H9 (cell line): ENCODE measurements around the gene CAT. TPM values are rescaled to one million over a fixed set of nuclear protein-coding genes. Genes with fewer than 3 reads are reported as not detected.

ENCODE experiments used
- DNase-seq: peaks from one replicate; pipeline ENCODE4 v3.0.0-alpha.2; 2017
- H2AFZ ChIP-seq: one replicate; pipeline ENCODE4 v1.6.1; 2013; ENCODE audit warnings: mild to moderate bottlenecking, low read length, control low read depth, moderate library complexity
- H2AK5ac ChIP-seq: 2 replicates; pipeline ENCODE4 v1.6.1; 2013; ENCODE audit warnings: low read length, control low read depth, mixed read lengths; ENCODE audit not compliant: insufficient read length
- H2BK120ac ChIP-seq: one replicate; pipeline ENCODE4 v1.6.1; 2013; ENCODE audit warnings: low read depth, mild to moderate bottlenecking, low read length, control low read depth, inconsistent platforms; ENCODE audit not compliant: poor library complexity, severe bottlenecking
- H2BK12ac ChIP-seq: 2 replicates; pipeline ENCODE4 v1.6.1; 2013; ENCODE audit warnings: low read length, control low read depth, mixed read lengths, low read depth; ENCODE audit not compliant: insufficient read length
- H2BK15ac ChIP-seq: 2 replicates; pipeline ENCODE4 v1.6.1; 2013; ENCODE audit warnings: low read depth, low read length, control low read depth
- H2BK20ac ChIP-seq: one replicate; pipeline ENCODE4 v1.6.1; 2013; ENCODE audit warnings: low read depth, mild to moderate bottlenecking, low read length, control low read depth, inconsistent platforms; ENCODE audit not compliant: poor library complexity, severe bottlenecking
- H2BK5ac ChIP-seq: 2 replicates; pipeline ENCODE4 v1.6.1; 2013; ENCODE audit warnings: low read length, control low read depth, mixed read lengths; ENCODE audit not compliant: insufficient read length
- H3K14ac ChIP-seq: 2 replicates; pipeline ENCODE4 v1.6.1; 2013; ENCODE audit warnings: low read length, control low read depth; ENCODE audit not compliant: insufficient read depth
- H3K18ac ChIP-seq: 2 replicates; pipeline ENCODE4 v1.6.1; 2013; ENCODE audit warnings: low read depth, mild to moderate bottlenecking, mixed read lengths, low read length, control low read depth; ENCODE audit not compliant: insufficient read length
- H3K23ac ChIP-seq: 2 replicates; pipeline ENCODE4 v1.6.1; 2013; ENCODE audit warnings: low read length, control low read depth, mixed read lengths, low read depth; ENCODE audit not compliant: insufficient read length
- H3K23me2 ChIP-seq: 2 replicates; pipeline ENCODE4 v1.6.1; 2013; ENCODE audit warnings: low read depth, mild to moderate bottlenecking, mixed read lengths, low read length, control low read depth; ENCODE audit not compliant: insufficient read length, poor library complexity, severe bottlenecking
- H3K27ac ChIP-seq: 2 replicates; pipeline ENCODE4 v1.5.1; 2013; ENCODE audit warnings: low read length, control low read depth, mixed read lengths, low read depth; ENCODE audit not compliant: insufficient read length
- H3K27me3 ChIP-seq: 2 replicates; pipeline ENCODE4 v1.6.1; 2013; ENCODE audit warnings: low read length, control low read depth, inconsistent platforms; ENCODE audit not compliant: insufficient read depth
- H3K4ac ChIP-seq: 2 replicates; pipeline ENCODE4 v1.6.1; 2013; ENCODE audit warnings: low read depth, mild to moderate bottlenecking, control low read depth, inconsistent platforms, low read length, moderate library complexity
- H3K4me1 ChIP-seq: 2 replicates; pipeline ENCODE4 v1.6.1; 2013; ENCODE audit warnings: low read length, control low read depth, inconsistent platforms; ENCODE audit not compliant: insufficient read depth
- H3K4me2 ChIP-seq: 2 replicates; pipeline ENCODE4 v1.6.1; 2013; ENCODE audit warnings: low read length, control low read depth, mixed read lengths; ENCODE audit not compliant: insufficient read length, insufficient read depth
- H3K56ac ChIP-seq: 2 replicates; pipeline ENCODE4 v1.6.1; 2013; ENCODE audit warnings: low read depth, mild to moderate bottlenecking, mixed read lengths, low read length, control low read depth; ENCODE audit not compliant: insufficient read length
- H3K79me1 ChIP-seq: 2 replicates; pipeline ENCODE4 v1.6.1; 2013; ENCODE audit warnings: low read depth, mild to moderate bottlenecking, moderate library complexity, low read length, control low read depth, inconsistent platforms; ENCODE audit not compliant: insufficient read depth, poor library complexity, severe bottlenecking
- H3K79me2 ChIP-seq: 2 replicates; pipeline ENCODE4 v1.6.1; 2013; ENCODE audit warnings: low read length, control low read depth, inconsistent platforms; ENCODE audit not compliant: insufficient read depth
- H3K9ac ChIP-seq: 2 replicates; pipeline ENCODE4 v1.6.1; 2013; ENCODE audit warnings: low read length, control low read depth, mixed read lengths; ENCODE audit not compliant: insufficient read length; ENCODE audit errors: extremely low read depth
- H3K9me3 ChIP-seq: one replicate; pipeline ENCODE4 v1.6.1; 2013; ENCODE audit warnings: low read depth, low read length, inconsistent platforms; ENCODE audit not compliant: control insufficient read depth
- H3T11ph ChIP-seq: one replicate; pipeline ENCODE4 v1.6.1; 2013; ENCODE audit warnings: mild to moderate bottlenecking, low read length, control low read depth, inconsistent platforms
- H4K20me1 ChIP-seq: one replicate; pipeline ENCODE4 v1.6.1; 2013; ENCODE audit not compliant: control insufficient read depth, insufficient read length, insufficient read depth
- H4K5ac ChIP-seq: 2 replicates; pipeline ENCODE4 v1.6.1; 2013; ENCODE audit warnings: low read depth, mild to moderate bottlenecking, mixed read lengths, low read length, control low read depth; ENCODE audit not compliant: insufficient read length
- H4K8ac ChIP-seq: replicated peaks from 2 replicates; pipeline ENCODE4 v1.6.1; 2013; ENCODE audit warnings: low read length, control low read depth, mixed read lengths, low read depth; ENCODE audit not compliant: insufficient read length
- H4K91ac ChIP-seq: 2 replicates; pipeline ENCODE4 v1.6.1; 2013; ENCODE audit warnings: low read depth, mild to moderate bottlenecking, moderate library complexity, mixed read lengths, low read length, control low read depth; ENCODE audit not compliant: insufficient read length
- H3K27ac Mint-ChIP-seq, 3 experiments: 2 replicates in 2 of 3; 3 replicates in 1 of 3; pipeline ENCODE4 v1.8.0; 2020 to 2021; ENCODE audit warnings: mixed read lengths in 3 of 3, mild to moderate bottlenecking in 1 of 3, moderate library complexity in 1 of 3
- H3K27me3 Mint-ChIP-seq: 2 replicates; pipeline ENCODE4 v1.8.0; 2021; ENCODE audit warnings: low read depth, mild to moderate bottlenecking, moderate library complexity, mixed read lengths
- H3K36me3 Mint-ChIP-seq, 3 experiments: 2 replicates in 2 of 3; 3 replicates in 1 of 3; pipeline ENCODE4 v1.8.0; 2020 to 2021; ENCODE audit warnings: low read depth in 3 of 3, mixed read lengths in 3 of 3; ENCODE audit not compliant: insufficient read depth in 1 of 3
- H3K4me1 Mint-ChIP-seq, 2 experiments: 2 replicates each; pipeline ENCODE4 v1.8.0; 2020; ENCODE audit warnings: mixed read lengths in 2 of 2
- H3K4me3 Mint-ChIP-seq, 2 experiments: 2 replicates in 1 of 2; 3 replicates in 1 of 2; pipeline ENCODE4 v1.8.0; 2020 to 2021; ENCODE audit warnings: mild to moderate bottlenecking in 2 of 2, mixed read lengths in 2 of 2, moderate library complexity in 1 of 2
- H3K9me3 Mint-ChIP-seq, 2 experiments: 2 replicates in 1 of 2; 3 replicates in 1 of 2; pipeline ENCODE4 v1.8.0; 2020; ENCODE audit warnings: mild to moderate bottlenecking in 2 of 2, mixed read lengths in 2 of 2, moderate library complexity in 1 of 2
- WGBS: extraction: QIAGEN DNeasy Blood & Tissue Kit; methylation state at CpG from one replicate; pipeline ENCODE4 v1.1.7; 2013; ENCODE audit warnings: missing lambda C conversion rate, low lambda C conversion rate, mixed read lengths; ENCODE audit not compliant: insufficient read length; ENCODE audit errors: extremely low coverage; 5-methylcytosine and 5-hydroxymethylcytosine counted together
- total RNA-seq: library from RNA; stranded (reverse); gene quantifications from 2 replicates; pipeline ENCODE4 v1.2.1, GENCODE V29; 2021
- TF ChIP-seq, protein P1 (sequence below): fragments of 200-600 bp; sonication (generic); conservative IDR thresholded peaks from 3 replicates; pipeline ENCODE4 v1.8.0; 2021; ENCODE audit warnings: antibody characterized with exemption, mild to moderate bottlenecking

Gene CAT
- total RNA-seq, 1 experiment from 2014 or later, result 9.9 TPM

DNA sequence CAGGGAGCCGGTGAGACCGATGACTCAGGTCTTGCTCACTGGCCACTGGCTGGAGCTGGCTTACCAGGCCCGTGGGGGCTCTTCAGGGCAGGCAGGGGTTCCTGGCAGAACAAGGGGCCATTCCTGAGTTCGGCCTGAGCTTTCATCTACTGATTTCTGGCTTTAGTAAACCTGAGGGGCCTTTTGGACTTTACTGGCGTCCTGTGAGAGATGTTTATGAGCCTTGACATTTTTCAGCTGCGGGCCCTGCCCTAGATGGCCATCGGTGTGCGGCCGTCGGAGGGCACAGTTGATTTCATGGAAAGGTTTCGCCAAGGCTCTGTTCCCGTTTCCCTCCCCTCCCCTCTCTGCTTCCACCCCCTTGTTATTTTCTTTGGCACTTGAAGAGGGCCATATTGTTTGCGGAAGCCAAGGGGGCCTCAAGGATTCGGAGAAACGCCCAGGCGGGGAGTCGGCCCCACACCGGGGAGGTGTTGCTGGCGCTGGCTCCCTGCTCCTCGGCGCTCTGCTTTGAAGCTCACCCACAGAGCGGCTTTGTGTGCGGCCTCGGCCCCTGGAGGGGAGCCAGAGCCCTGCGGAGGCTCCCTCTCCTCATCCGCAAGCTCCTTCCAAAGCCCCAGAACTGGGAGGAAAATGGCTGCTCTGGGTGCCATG is 57.1 kb downstream of the CAT start:
- Histone ChIP-seq H3K14ac (no peak overlapping the region), H3K9me3 (no peaks in the 10 kb centered on the region), H4K5ac (no peak overlapping the region), H3K9ac (no peak overlapping the region), H2BK20ac (no peak overlapping the region), H3K18ac (no peak overlapping the region), H2AFZ (no peak overlapping the region), H3K4ac (no peak overlapping the region), H2BK120ac (no peak overlapping the region), H4K20me1 (no peaks in the 10 kb centered on the region), H4K91ac (no peak overlapping the region), H4K8ac (no peak overlapping the region), H2BK15ac (no peak overlapping the region), H2BK5ac (no peak overlapping the region), H3K56ac (no peak overlapping the region), H3K79me2 (no peaks in the 10 kb centered on the region), H2AK5ac (no peak overlapping the region), H3K23me2 (no peaks in the 10 kb centered on the region), H3K79me1 (no peaks in the 10 kb centered on the region), H3K23ac (no peak overlapping the region), H3K4me1 (no peaks in the 10 kb centered on the region), H3K4me2 (no peak overlapping the region), H3K27ac (no peak overlapping the region), H2BK12ac (no peak overlapping the region), H3T11ph (no peak overlapping the region), H3K27me3 (no peaks in the 10 kb centered on the region)
- no peak overlapping the region for H3K4me3 Mint-ChIP-seq
- DNase-seq, result no peak
- peaks cover 0 to 8% of the 10 kb centered on the region in 2 experiments; a peak in 1 of 4 replicates for H3K4me1 Mint-ChIP-seq
- TF ChIP-seq, protein P1, sequence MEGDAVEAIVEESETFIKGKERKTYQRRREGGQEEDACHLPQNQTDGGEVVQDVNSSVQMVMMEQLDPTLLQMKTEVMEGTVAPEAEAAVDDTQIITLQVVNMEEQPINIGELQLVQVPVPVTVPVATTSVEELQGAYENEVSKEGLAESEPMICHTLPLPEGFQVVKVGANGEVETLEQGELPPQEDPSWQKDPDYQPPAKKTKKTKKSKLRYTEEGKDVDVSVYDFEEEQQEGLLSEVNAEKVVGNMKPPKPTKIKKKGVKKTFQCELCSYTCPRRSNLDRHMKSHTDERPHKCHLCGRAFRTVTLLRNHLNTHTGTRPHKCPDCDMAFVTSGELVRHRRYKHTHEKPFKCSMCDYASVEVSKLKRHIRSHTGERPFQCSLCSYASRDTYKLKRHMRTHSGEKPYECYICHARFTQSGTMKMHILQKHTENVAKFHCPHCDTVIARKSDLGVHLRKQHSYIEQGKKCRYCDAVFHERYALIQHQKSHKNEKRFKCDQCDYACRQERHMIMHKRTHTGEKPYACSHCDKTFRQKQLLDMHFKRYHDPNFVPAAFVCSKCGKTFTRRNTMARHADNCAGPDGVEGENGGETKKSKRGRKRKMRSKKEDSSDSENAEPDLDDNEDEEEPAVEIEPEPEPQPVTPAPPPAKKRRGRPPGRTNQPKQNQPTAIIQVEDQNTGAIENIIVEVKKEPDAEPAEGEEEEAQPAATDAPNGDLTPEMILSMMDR, result no peak
- no CpG with 5 or more reads among the region's 26 CpGs for WGBS
- H3K27me3 Mint-ChIP-seq, result peaks cover 2% of the 10 kb centered on the region
- H3K27ac Mint-ChIP-seq, result no peak overlapping the region
- H3K36me3 Mint-ChIP-seq, result no peaks in the 10 kb centered on the region
- H3K9me3 Mint-ChIP-seq, result no peaks in the 10 kb centered on the region; a peak in 1 of 5 replicates
